Left ventricle myocardium superior (tissue), 1 donor: Measurements from ENCODE around the gene CD70. TPM values are rescaled to one million over a fixed set of nuclear protein-coding genes. Genes with fewer than 3 reads are reported as not detected.
"Not testable (repeated sequence)": the region's sequence is repeated elsewhere in the genome, so short reads cannot be mapped to it uniquely, and the experiment has no call there.

Experiments used
- ATAC-seq: fragments of 200-7000 bp; cut with Tn5 transposase; one replicate; pipeline ENCODE4 v1.9.1; 2020; ENCODE audit warnings: mild to moderate bottlenecking, moderate library complexity
- DNase-seq: peaks from one replicate; pipeline ENCODE4 v3.0.0-alpha.2; 2020
- intact Hi-C: fragments of 100-400 bp; cut with micrococcal nuclease; formaldehyde crosslinking; loops from one replicate; pipeline ENCODE4 v1.11.0; 2022
- total RNA-seq: library from RNA; stranded (reverse); fragmentation: NEBNext Ultra II Directional; extraction: Animal tissue kit (Norgen Biotek cat#: 25700); gene quantifications from one replicate; pipeline ENCODE4 v1.2.1, GENCODE V29; 2021
- donor health status: DM: no; HTN: yes; CAD: no; lungs with severe emphysema.

CD70 gene
- total RNA-seq, 1 donor from 2014 or later: not detected

GRCh38 chr19:6599866-6600454, 9.0 kb upstream of the CD70 start:
- DNase-seq (no peak), ATAC-seq (no peak)
- intact Hi-C loops: no loop called here

- intact Hi-C loops, DNase-seq, ATAC-seq: not testable (repeated sequence)
These were observed 7.4 kb upstream of the CD70 start for GRCh38 chr19:6598254-6598892.

- intact Hi-C loops, ATAC-seq, DNase-seq: not testable (repeated sequence)
These were observed 6.7 kb upstream of the CD70 start for GRCh38 chr19:6597471-6598253.

- DNase-seq (no peak), ATAC-seq (no peak)
- intact Hi-C loops: no loop called here
These were observed 5.7 kb upstream of the CD70 start for GRCh38 chr19:6596621-6597020.

GRCh38 chr19:6593651-6594416, 2.9 kb upstream of the CD70 start:
- ATAC-seq: no peak

GRCh38 chr19:6590258-6590826, 608 bp downstream of the CD70 start:
- ATAC-seq: no peak
- intact Hi-C loops: no loop called here

More at GRCh38 chr19:6593651-6594416, 2.9 kb upstream of the CD70 start:
- DNase-seq: no peak
- intact Hi-C loops: no loop called here

GRCh38 chr19:6589711-6590257, 1.2 kb downstream of the CD70 start:
- DNase-seq (no peak), ATAC-seq (no peak)
- intact Hi-C loops: no loop called here

More at GRCh38 chr19:6590258-6590826, 608 bp downstream of the CD70 start:
- no peak for DNase-seq

- DNase-seq: no peak
- ATAC-seq: no peak
- intact Hi-C loops: no loop called here
These were observed 2.2 kb downstream of the CD70 start for GRCh38 chr19:6588508-6589345.

GRCh38 chr19:6587998-6588507, 2.9 kb downstream of the CD70 start:
- no peak for ATAC-seq
- no peak for DNase-seq
- intact Hi-C loops: no loop called here

- ATAC-seq: peak; percentile 19
- DNase-seq: no peak
- intact Hi-C loops: no loop called here
These were observed 3.7 kb downstream of the CD70 start for GRCh38 chr19:6587093-6587820.

- intact Hi-C loops: no loop called here
- DNase-seq (no peak), ATAC-seq (no peak)
These were observed 4.2 kb downstream of the CD70 start for GRCh38 chr19:6586726-6587092.

GRCh38 chr19:6586056-6586455, 4.9 kb downstream of the CD70 start:
- DNase-seq (no peak), ATAC-seq (no peak)
- intact Hi-C loops: no loop called here

GRCh38 chr19:6582515-6583484, 8.2 kb downstream of the CD70 start:
- ATAC-seq: not testable (repeated sequence)

GRCh38 chr19:6580313-6580712, 10.6 kb downstream of the CD70 start:
- DNase-seq: no peak
- ATAC-seq: no peak
- intact Hi-C loops: no loop called here

More at GRCh38 chr19:6582515-6583484, 8.2 kb downstream of the CD70 start:
- intact Hi-C loops, DNase-seq: not testable (repeated sequence)

- DNase-seq (no peak), ATAC-seq (no peak)
- intact Hi-C loops: no loop called here
These were observed 11.3 kb downstream of the CD70 start for GRCh38 chr19:6579450-6580178.
